Calu3 (cell line): Measurements from ENCODE around the gene LMO1. TPM values are rescaled to one million over a fixed set of nuclear protein-coding genes. Genes with fewer than 3 reads are reported as not detected.

Experiments used
- BruUV-seq: library from RNA; stranded (reverse); fragments of 400-500 nt; replicated peaks from 2 replicates; lab custom pipeline; 2021; lab: Mats Ljungman, UMichigan
- CTCF ChIA-PET: fragments of 300-600 bp; sonication (Branson Sonifier 250); formaldehyde crosslinking; loops from one replicate; lab custom pipeline; 2022; ENCODE audit warnings: antibody characterized with exemption; lab: Charles Lee
- DNase-seq: peaks from one replicate; pipeline ENCODE4 v3.0.0; 2022
- H3K27ac Mint-ChIP-seq: one replicate; pipeline ENCODE4 v1.8.0; 2022; ENCODE audit warnings: mixed read lengths; ENCODE audit not compliant: unreplicated experiment
- H3K27me3 Mint-ChIP-seq: one replicate; pipeline ENCODE4 v1.8.0; 2022; ENCODE audit warnings: mixed read lengths; ENCODE audit not compliant: unreplicated experiment
- H3K36me3 Mint-ChIP-seq: one replicate; pipeline ENCODE4 v1.8.0; 2022; ENCODE audit warnings: mild to moderate bottlenecking, moderate library complexity, mixed read lengths; ENCODE audit not compliant: insufficient read depth, unreplicated experiment
- H3K4me1 Mint-ChIP-seq: one replicate; pipeline ENCODE4 v1.8.0; 2022; ENCODE audit warnings: mild to moderate bottlenecking, low read depth, mixed read lengths; ENCODE audit not compliant: unreplicated experiment
- H3K4me3 Mint-ChIP-seq: one replicate; pipeline ENCODE4 v1.8.0; 2022; ENCODE audit warnings: mild to moderate bottlenecking, low read depth, moderate library complexity, mixed read lengths; ENCODE audit not compliant: unreplicated experiment
- H3K9me3 Mint-ChIP-seq: one replicate; pipeline ENCODE4 v1.8.0; 2022; ENCODE audit warnings: low read depth, mixed read lengths; ENCODE audit not compliant: unreplicated experiment
- intact Hi-C: fragments of 100-400 bp; cut with micrococcal nuclease; formaldehyde crosslinking; loops from one replicate; pipeline ENCODE4 v1.10.0; 2022; ENCODE audit not compliant: unreplicated experiment
- total RNA-seq: library from RNA; stranded (reverse); gene quantifications from 2 replicates; pipeline ENCODE4 v1.2.3, GENCODE V29; 2022
- TF ChIP-seq, protein P1 (sequence below): fragments of 200-600 bp; IDR thresholded peaks from one replicate; pipeline ENCODE4 v1.8.0; 2022; ENCODE audit warnings: antibody characterized with exemption; ENCODE audit not compliant: unreplicated experiment

Gene LMO1
- total RNA-seq, 1 experiment from 2014 or later, result not detected

DNA sequence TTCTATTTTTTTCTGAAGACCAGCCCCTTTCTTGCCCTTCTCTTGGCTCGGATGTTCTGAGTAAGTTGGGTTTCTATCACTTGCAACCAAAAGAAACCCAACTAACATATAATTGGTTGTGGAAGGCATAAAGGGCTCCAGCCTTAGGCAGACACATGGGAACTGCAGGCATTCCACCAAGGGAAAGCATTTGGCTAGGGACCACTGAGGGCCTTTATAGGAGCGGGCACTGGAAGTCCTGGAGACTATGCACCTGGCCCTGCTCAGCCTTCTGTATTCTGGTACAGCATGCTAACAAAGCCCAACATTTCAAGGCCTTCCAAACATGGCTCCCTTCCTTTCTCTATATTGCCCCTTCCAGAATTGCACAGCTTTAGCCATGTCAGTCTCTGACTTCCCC, 17.6 kb upstream of the LMO1 start:
- Mint-ChIP-seq H3K4me3 (no peak overlapping the region), H3K27me3 (peaks cover 17% of the 10 kb centered on the region), H3K9me3 (no peaks in the 10 kb centered on the region), H3K36me3 (no peaks in the 10 kb centered on the region), H3K4me1 (no peaks in the 10 kb centered on the region), H3K27ac (no peak overlapping the region)
- TF ChIP-seq, protein P1, sequence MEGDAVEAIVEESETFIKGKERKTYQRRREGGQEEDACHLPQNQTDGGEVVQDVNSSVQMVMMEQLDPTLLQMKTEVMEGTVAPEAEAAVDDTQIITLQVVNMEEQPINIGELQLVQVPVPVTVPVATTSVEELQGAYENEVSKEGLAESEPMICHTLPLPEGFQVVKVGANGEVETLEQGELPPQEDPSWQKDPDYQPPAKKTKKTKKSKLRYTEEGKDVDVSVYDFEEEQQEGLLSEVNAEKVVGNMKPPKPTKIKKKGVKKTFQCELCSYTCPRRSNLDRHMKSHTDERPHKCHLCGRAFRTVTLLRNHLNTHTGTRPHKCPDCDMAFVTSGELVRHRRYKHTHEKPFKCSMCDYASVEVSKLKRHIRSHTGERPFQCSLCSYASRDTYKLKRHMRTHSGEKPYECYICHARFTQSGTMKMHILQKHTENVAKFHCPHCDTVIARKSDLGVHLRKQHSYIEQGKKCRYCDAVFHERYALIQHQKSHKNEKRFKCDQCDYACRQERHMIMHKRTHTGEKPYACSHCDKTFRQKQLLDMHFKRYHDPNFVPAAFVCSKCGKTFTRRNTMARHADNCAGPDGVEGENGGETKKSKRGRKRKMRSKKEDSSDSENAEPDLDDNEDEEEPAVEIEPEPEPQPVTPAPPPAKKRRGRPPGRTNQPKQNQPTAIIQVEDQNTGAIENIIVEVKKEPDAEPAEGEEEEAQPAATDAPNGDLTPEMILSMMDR, result no peak
- no TSS peak for BruUV-seq
- intact Hi-C loops, result no loop called here
- no peak for DNase-seq
- CTCF ChIA-PET, result no interaction called here

DNA sequence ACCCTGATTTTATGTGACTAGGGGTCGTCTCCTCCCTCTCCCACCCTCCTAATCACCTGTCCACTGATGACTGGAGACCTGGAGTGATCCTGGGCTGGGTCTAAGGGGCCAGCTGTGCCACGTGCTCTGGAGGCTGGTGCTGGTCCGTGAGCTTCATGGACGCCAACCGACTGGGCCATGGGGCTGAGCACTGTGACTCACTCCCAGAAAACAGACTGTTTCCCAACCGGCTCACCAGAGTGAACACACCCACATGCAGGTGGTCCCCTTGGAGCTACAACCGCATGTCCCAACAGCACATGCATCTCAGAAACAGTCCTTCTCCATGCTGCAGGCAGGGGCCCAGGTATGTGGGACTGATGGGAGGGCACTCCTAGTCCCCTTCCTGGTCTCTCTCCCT, 14.0 kb upstream of the LMO1 start:
- no peaks in the 10 kb centered on the region for H3K9me3 Mint-ChIP-seq
- no peak overlapping the region for H3K27ac Mint-ChIP-seq
- no peaks in the 10 kb centered on the region for H3K27me3 Mint-ChIP-seq
- DNase-seq, result no peak
- intact Hi-C loops, result no loop called here
- no peak overlapping the region for H3K4me3 Mint-ChIP-seq
- CTCF ChIA-PET, result interaction anchor here (1.3 kb wide), 1 partner anchor 9 kb away, joined by 4 read pairs; no protein-coding TSS in a partner anchor
- TF ChIP-seq, protein P1, result no peak
- H3K36me3 Mint-ChIP-seq, result no peaks in the 10 kb centered on the region
- BruUV-seq, result no TSS peak
- H3K4me1 Mint-ChIP-seq, result no peaks in the 10 kb centered on the region

DNA sequence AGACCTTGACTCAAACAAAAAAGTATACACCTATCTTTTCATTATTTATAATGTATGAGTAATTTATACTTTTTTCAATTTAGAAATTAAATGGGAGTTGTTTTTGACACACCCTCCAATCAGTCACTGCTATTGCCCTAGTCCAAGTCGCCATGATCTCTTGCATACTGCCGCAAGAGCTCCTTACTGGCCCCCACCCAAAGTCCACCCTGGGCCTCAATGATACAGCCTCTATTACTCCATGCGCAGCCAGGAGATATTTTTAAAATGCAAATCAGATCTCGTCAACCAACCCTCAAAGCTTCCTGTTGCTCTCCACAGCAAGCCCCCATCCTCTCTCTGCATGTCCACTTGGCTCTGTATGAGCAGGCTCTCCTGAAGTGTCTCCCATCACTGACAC, 12.8 kb upstream of the LMO1 start:
- H3K27ac Mint-ChIP-seq, result no peak overlapping the region
- no peaks in the 10 kb centered on the region for H3K36me3 Mint-ChIP-seq
- no peaks in the 10 kb centered on the region for H3K4me1 Mint-ChIP-seq
- no peaks in the 10 kb centered on the region for H3K9me3 Mint-ChIP-seq
- intact Hi-C loops, result no loop called here
- no peak overlapping the region for H3K4me3 Mint-ChIP-seq
- peaks cover 2% of the 10 kb centered on the region for H3K27me3 Mint-ChIP-seq
- no TSS peak for BruUV-seq
- no peak for DNase-seq
- CTCF ChIA-PET, result no interaction called here
- TF ChIP-seq, protein P1, result no peak

DNA sequence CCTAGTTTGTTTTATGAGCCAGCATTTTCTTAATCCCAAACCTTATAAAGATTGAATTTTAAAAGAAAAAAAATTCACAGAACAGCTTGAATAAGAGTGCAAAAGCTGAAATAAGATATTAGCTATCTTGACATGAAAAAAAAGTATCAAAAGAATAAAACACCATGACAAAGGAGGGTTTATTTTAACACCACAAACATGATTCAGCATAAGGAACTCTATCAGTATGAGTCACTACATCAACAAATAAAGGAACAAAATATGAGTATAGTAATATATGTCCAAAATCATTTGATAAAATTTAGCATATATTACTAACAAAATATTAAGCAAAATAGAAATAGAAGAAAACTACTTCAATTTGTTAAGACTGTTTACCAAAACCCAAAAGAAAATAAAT, 9.6 kb upstream of the LMO1 start:
- CTCF ChIA-PET, result interaction anchor here (0.9 kb wide), 1 partner anchor 10 kb away, joined by 4 read pairs; the partner anchor contains the start of gene LMO1
- Mint-ChIP-seq H3K4me3 (no peak overlapping the region), H3K9me3 (no peaks in the 10 kb centered on the region), H3K27ac (no peak overlapping the region), H3K27me3 (peaks cover 35% of the 10 kb centered on the region), H3K4me1 (no peaks in the 10 kb centered on the region), H3K36me3 (no peaks in the 10 kb centered on the region)
- no peak for DNase-seq
- intact Hi-C loops, result no loop called here
- TF ChIP-seq, protein P1, result no peak
- BruUV-seq, result no TSS peak
